ENCODE measurements around the gene ZBTB21. TPM values are rescaled to one million over a fixed set of nuclear protein-coding genes. Genes with fewer than 3 reads are reported as not detected.

ZBTB21 gene
- total RNA-seq, 4 donors from 2014 or later = 6.1 to 20.4 (median 14.1) TPM

- TF ChIP-seq POLR2A (IDR thresholded peaks at IDR 0.05) = no peak
- TF ChIP-seq, protein P1, sequence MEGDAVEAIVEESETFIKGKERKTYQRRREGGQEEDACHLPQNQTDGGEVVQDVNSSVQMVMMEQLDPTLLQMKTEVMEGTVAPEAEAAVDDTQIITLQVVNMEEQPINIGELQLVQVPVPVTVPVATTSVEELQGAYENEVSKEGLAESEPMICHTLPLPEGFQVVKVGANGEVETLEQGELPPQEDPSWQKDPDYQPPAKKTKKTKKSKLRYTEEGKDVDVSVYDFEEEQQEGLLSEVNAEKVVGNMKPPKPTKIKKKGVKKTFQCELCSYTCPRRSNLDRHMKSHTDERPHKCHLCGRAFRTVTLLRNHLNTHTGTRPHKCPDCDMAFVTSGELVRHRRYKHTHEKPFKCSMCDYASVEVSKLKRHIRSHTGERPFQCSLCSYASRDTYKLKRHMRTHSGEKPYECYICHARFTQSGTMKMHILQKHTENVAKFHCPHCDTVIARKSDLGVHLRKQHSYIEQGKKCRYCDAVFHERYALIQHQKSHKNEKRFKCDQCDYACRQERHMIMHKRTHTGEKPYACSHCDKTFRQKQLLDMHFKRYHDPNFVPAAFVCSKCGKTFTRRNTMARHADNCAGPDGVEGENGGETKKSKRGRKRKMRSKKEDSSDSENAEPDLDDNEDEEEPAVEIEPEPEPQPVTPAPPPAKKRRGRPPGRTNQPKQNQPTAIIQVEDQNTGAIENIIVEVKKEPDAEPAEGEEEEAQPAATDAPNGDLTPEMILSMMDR (IDR thresholded peaks at IDR 0.05) = no peak
- peaks cover 0 to 4% (median 0%) of the 10 kb centered on the region in 3 donors for H3K36me3 ChIP-seq
Measured at GRCh38 chr21:41939391-41939790, 70.8 kb downstream of the ZBTB21 start.

More at GRCh38 chr21:41939391-41939790, 70.8 kb downstream of the ZBTB21 start:
- no peak overlapping the region for H3K4me3 ChIP-seq
- H3K4me1 ChIP-seq = no peaks in the 10 kb centered on the region
- no peak overlapping the region for H3K27ac ChIP-seq
- H3K27me3 ChIP-seq = no peaks in the 10 kb centered on the region
- no peaks in the 10 kb centered on the region for H3K9me3 ChIP-seq
- DNase-seq = no peak

Other genes with a start within 250 kb of the ZBTB21 start
- 10 to 100 TPM in 3 of 4 donors, 1 to 10 TPM in 1; 5.0 to 62.5 (median 31.3) TPM for gene RIPK4, start 243.3 kb downstream of the ZBTB21 start, total RNA-seq
- 10 to 100 TPM in 3 of 4 donors, 1 to 10 TPM in 1; 9.3 to 47.9 (median 16.9) TPM for gene PRDM15, start 131.0 kb downstream of the ZBTB21 start, total RNA-seq
- 10 to 100 TPM in 3 of 4 donors, 1 to 10 TPM in 1; 6.7 to 22.3 (median 17.3) TPM for gene C2CD2, start 56.3 kb downstream of the ZBTB21 start, total RNA-seq
- under 1 TPM in 3 of 4 donors, not detected in 1; 0.53 to 0.95 (median 0.83) TPM for gene UMODL1, start 61.0 kb upstream of the ZBTB21 start, total RNA-seq
- gene ABCG1, start 208.8 kb upstream of the ZBTB21 start, total RNA-seq = 10 to 100 TPM; 33.0 to 68.5 (median 40.8) TPM